GM12878 (cell line): Measurements from ENCODE around the gene TIMM9. TPM values are rescaled to one million over a fixed set of nuclear protein-coding genes. Genes with fewer than 3 reads are reported as not detected.
A peak's percentile ranks its signal among the peaks of the same experiment; 100 is the strongest.

Experiments
- ATAC-seq: fragments of 200-7000 bp; cut with Tn5 transposase; 3 replicates; pipeline ENCODE4 v1.9.1; 2020; ENCODE audit warnings: mild to moderate bottlenecking, moderate library complexity
- Bru-seq: library from RNA; stranded (reverse); fragments of 400-500 nt; gene quantifications from one replicate; lab custom pipeline; 2021; lab: Mats Ljungman, UMichigan
- BruChase-seq, 2 experiments: library from RNA; stranded (reverse); fragments of 400-500 nt; gene quantifications; one replicate each; lab custom pipeline; 2021; lab: Mats Ljungman, UMichigan
- BruUV-seq: library from RNA; stranded (reverse); fragments of 400-500 nt; replicated peaks from 2 replicates; lab custom pipeline; 2021; lab: Mats Ljungman, UMichigan
- CTCF ChIA-PET: fragments of 300-600 bp; sonication (Branson Sonifier 250); formaldehyde crosslinking; extraction: SDS; loops from one replicate; lab custom pipeline; 2021; ENCODE audit warnings: inconsistent platforms; lab: Yijun Ruan, JAX
- POLR2A ChIA-PET: fragments of 350-600 bp; formaldehyde crosslinking; extraction: SDS; loops from one replicate; lab custom pipeline; 2021; ENCODE audit warnings: inconsistent platforms; lab: Charles Lee
- RAD21 ChIA-PET: fragments of 300-600 bp; sonication (Branson Sonifier 250); formaldehyde crosslinking; loops from one replicate; lab custom pipeline; 2023; ENCODE audit warnings: antibody characterized with exemption; ENCODE audit not compliant: unreplicated experiment; lab: Charles Lee
- SMC1A ChIA-PET: fragments of 300-600 bp; sonication (Branson Sonifier 250); formaldehyde crosslinking; loops from one replicate; lab custom pipeline; 2023; ENCODE audit not compliant: unreplicated experiment, uncharacterized antibody; lab: Charles Lee
- DNase-seq: peaks from one replicate; pipeline ENCODE4 v3.0.0-alpha.2; 2011; ENCODE audit warnings: low read depth, low spot score
- FAIRE-seq: peaks from 3 replicates; lab custom pipeline; 2011; peaks lifted over from hg19 to GRCh38; lab: Jason Lieb, UNC
- H2AFZ ChIP-seq: 2 replicates; pipeline ENCODE4 v1.6.0; 2011; ENCODE audit warnings: low read depth, low read length, control low read depth; ENCODE audit not compliant: control insufficient read depth
- H3K27ac ChIP-seq: 2 replicates; pipeline ENCODE4 v1.5.1; 2011; ENCODE audit warnings: control low read depth; ENCODE audit not compliant: control insufficient read depth, insufficient read depth
- H3K27me3 ChIP-seq, 2 experiments: replicated peaks in 1 of 2; 2 replicates each; pipeline versions ENCODE4 v1.6.0 to v1.6.1; 2011; ENCODE audit warnings: low read length in 1 of 2; ENCODE audit not compliant: control insufficient read depth in 2 of 2, insufficient read depth in 2 of 2
- H3K36me3 ChIP-seq, 2 experiments: 2 replicates each; pipeline ENCODE4 v1.5.1; 2011; ENCODE audit warnings: low read length in 1 of 2; ENCODE audit not compliant: control insufficient read depth in 2 of 2, insufficient read depth in 2 of 2
- H3K4me1 ChIP-seq: 2 replicates; pipeline ENCODE4 v1.6.1; 2011; ENCODE audit warnings: mild to moderate bottlenecking, low read length, moderate library complexity, mixed read lengths; ENCODE audit not compliant: control insufficient read depth, insufficient read depth
- H3K4me2 ChIP-seq: 2 replicates; pipeline ENCODE4 v1.6.0; 2011; ENCODE audit warnings: control low read depth; ENCODE audit not compliant: control insufficient read depth, insufficient read depth
- H3K4me3 ChIP-seq: fragments of 200-600 bp; sonication (generic); 2 replicates; pipeline ENCODE4 v1.5.1; 2016
- H3K79me2 ChIP-seq: 2 replicates; pipeline ENCODE4 v1.6.0; 2011; ENCODE audit warnings: low read length; ENCODE audit not compliant: control insufficient read depth, insufficient read depth
- H3K9ac ChIP-seq: 2 replicates; pipeline ENCODE4 v1.8.0; 2011; ENCODE audit warnings: low read length, control low read depth, mixed read lengths; ENCODE audit not compliant: control insufficient read depth, insufficient read depth
- H3K9me3 ChIP-seq: replicated peaks from 3 replicates; pipeline ENCODE4 v1.5.1; 2011; ENCODE audit warnings: mild to moderate bottlenecking, low read length; ENCODE audit not compliant: control insufficient read depth, insufficient read depth
- H4K20me1 ChIP-seq: 2 replicates; pipeline ENCODE4 v1.6.0; 2011; ENCODE audit not compliant: control insufficient read depth, insufficient read depth
- ATF7 ChIP-seq: fragments of 450-650 bp; IDR thresholded peaks from 2 replicates; pipeline ENCODE4 v1.6.1; 2016; ENCODE audit warnings: low read depth, mild to moderate bottlenecking
- CREM ChIP-seq: IDR thresholded peaks from 2 replicates; pipeline ENCODE4 v1.6.1; 2014; ENCODE audit warnings: antibody characterized with exemption, low read depth
- E2F4 ChIP-seq: IDR thresholded peaks from 2 replicates; pipeline ENCODE4 v1.6.1; 2012; ENCODE audit warnings: low read depth, low read length, improper control_type of control experiment
- HSF1 ChIP-seq: fragments of 150-350 bp; IDR thresholded peaks from 2 replicates; pipeline ENCODE4 v1.6.1; 2014; ENCODE audit warnings: mild to moderate bottlenecking, low read depth, low read length
- MEF2B ChIP-seq: fragments of 450-650 bp; IDR thresholded peaks from 2 replicates; pipeline ENCODE4 v1.6.1; 2018; ENCODE audit warnings: mild to moderate bottlenecking, moderate library complexity; ENCODE audit not compliant: partially characterized antibody, poor library complexity, severe bottlenecking
- MTA2 ChIP-seq: fragments of 450-650 bp; IDR thresholded peaks from 2 replicates; pipeline ENCODE4 v1.6.1; 2016; ENCODE audit warnings: low read depth, mild to moderate bottlenecking, moderate library complexity
- RELA ChIP-seq: fragments of 450-650 bp; IDR thresholded peaks from 2 replicates; pipeline ENCODE4 v1.8.0; 2014; ENCODE audit warnings: borderline replicate concordance; ENCODE audit not compliant: partially characterized antibody
- SMAD1 ChIP-seq: fragments of 450-650 bp; IDR thresholded peaks from 2 replicates; pipeline ENCODE4 v1.6.1; 2018; ENCODE audit warnings: mild to moderate bottlenecking, low read depth; ENCODE audit not compliant: partially characterized antibody
- WGBS: methylation state at CpG from one replicate; pipeline ENCODE4 v1.1.6; 2016; ENCODE audit warnings: low lambda C conversion rate; ENCODE audit not compliant: insufficient replicate concordance, insufficient coverage; ENCODE audit errors: missing lambda C conversion rate; 5-methylcytosine and 5-hydroxymethylcytosine counted together
- in situ Hi-C: fragments of 300-500 bp; cut with MboI; formaldehyde crosslinking; loops from 9 replicates; pipeline ENCODE4 v1.14.3; 2018; ENCODE audit warnings: mixed read lengths
- intact Hi-C: fragments of 100-400 bp; cut with micrococcal nuclease; formaldehyde crosslinking; loops from one replicate; pipeline ENCODE4 v1.14.2; 2022; ENCODE audit not compliant: unreplicated experiment
- long read RNA-seq, 2 experiments: library from polyadenylated mRNA; unstranded; transcript quantifications; one replicate each; pipeline ENCODE4 v2.0.0, GENCODE V29; 2019 to 2020
- polyA minus RNA-seq, 3 experiments: library from RNA; depleted of rRNA, polyadenylated mRNA; stranded (reverse); fragments of >200 nt; gene quantifications; 2 replicates each; pipeline ENCODE4 v1.2.3, GENCODE V29; 2011
- polyA plus RNA-seq, 11 experiments: library from polyadenylated mRNA; depleted of rRNA in 4 of 11; unstranded in 6 of 11; stranded (reverse) in 5 of 11; fragments of >200 nt; fragmentation: Nextera tagmentation in 4 of 11; fragmentation: Illumina TruSeq in 1 of 11; extraction: Ambion mirVana in 4 of 11; extraction: Trizol in 1 of 11; gene quantifications; 1 replicate in 1 of 11; 2 replicates in 10 of 11; pipeline versions ENCODE4 v1.2.1 to v1.2.3, GENCODE V29; 2011 to 2016; ENCODE audit warnings: inconsistent platforms in 2 of 11, missing spikeins in 2 of 11, low read depth in 1 of 11
- total RNA-seq, 4 experiments: library from RNA; depleted of rRNA in 3 of 4; stranded (reverse); fragments of >200 nt in 3 of 4; fragmentation: Illumina TruSeq in 1 of 4; extraction: Trizol in 1 of 4; gene quantifications; 2 replicates each; pipeline versions ENCODE4 v1.2.1 to v1.2.3, GENCODE V29; 2013 to 2021
- TF ChIP-seq, protein P1 (sequence below): fragments of 450-650 bp; IDR thresholded peaks from 2 replicates; pipeline ENCODE4 v1.6.1; 2016; ENCODE audit warnings: mild to moderate bottlenecking, moderate library complexity, borderline replicate concordance

The TIMM9 gene, protein sequence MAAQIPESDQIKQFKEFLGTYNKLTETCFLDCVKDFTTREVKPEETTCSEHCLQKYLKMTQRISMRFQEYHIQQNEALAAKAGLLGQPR
- total RNA-seq (2013; cell fraction: nucleolus; rRNA removed) = 9.2 and 12.9 TPM in 2 replicates
- 33.7 and 36.6 TPM in 2 replicates for total RNA-seq (2014; rRNA removed)
- total RNA-seq (2014; rRNA removed; fragmentation: Illumina TruSeq; extraction: Trizol) = 50.9 and 56.8 TPM in 2 replicates
- total RNA-seq (2021) = 43.0 and 51.6 TPM in 2 replicates
- polyA plus RNA-seq (2011; ENCODE audit: low read depth) = 57.8 TPM
- polyA plus RNA-seq (2011; rRNA removed) = 39.1 and 55.1 TPM in 2 replicates
- polyA plus RNA-seq (2011; cell fraction: cytosol; rRNA removed) = 25.8 and 43.2 TPM in 2 replicates
- polyA plus RNA-seq (2011; cell fraction: nucleus; rRNA removed) = 9.6 and 13.1 TPM in 2 replicates
- polyA plus RNA-seq (2012) = 101 and 105 TPM in 2 replicates
- polyA plus RNA-seq (2014; fragmentation: Illumina TruSeq; extraction: Trizol) = 67.4 and 72.6 TPM in 2 replicates
- polyA plus RNA-seq (2014; fragmentation: Nextera tagmentation; extraction: Ambion mirVana) = 10 to 100 TPM; 81.3 to 88.3 TPM
- 41.7 and 56.7 TPM in 2 replicates for polyA plus RNA-seq (2014; rRNA removed)
- 100 to 1,000 TPM; 113 to 116 TPM for polyA plus RNA-seq (2016; fragmentation: Nextera tagmentation; extraction: Ambion mirVana)
- 32.2 and 35.5 TPM in 2 replicates for polyA minus RNA-seq (2011; rRNA and poly(A)+ RNA removed)
- polyA minus RNA-seq (2011; cell fraction: cytosol; rRNA and poly(A)+ RNA removed) = 13.8 and 16.8 TPM in 2 replicates
- 4.8 and 8.2 TPM in 2 replicates for polyA minus RNA-seq (2011; cell fraction: nucleus; rRNA and poly(A)+ RNA removed)
- Bru-seq, nascent RNA = percentile 80 among the genes with signal in this experiment
- BruChase-seq, experiment 1, labeled RNA remaining after a 6-hour chase = percentile 80 among the genes with signal in this experiment
- percentile 79 among the genes with signal in this experiment for BruChase-seq, experiment 2, labeled RNA remaining after a 2-hour chase
- long read RNA-seq, experiment 1, partial matches to known transcripts = 22 of 26 reads
- long read RNA-seq, experiment 1, other reads (novel, unspliced or antisense) = 1 of 26 reads
- long read RNA-seq, experiment 2, partial matches to known transcripts = 72 of 85 reads
- long read RNA-seq, experiment 2, other reads (novel, unspliced or antisense) = 4 of 85 reads

- peak within 1 kb of the TSS; percentile 97 for H3K9ac ChIP-seq
- no peaks in the 10 kb centered on the region for H3K27me3 ChIP-seq
- peak within 1 kb of the TSS; percentile 98 for H2AFZ ChIP-seq
- ATAC-seq (peak; percentile 93), FAIRE-seq (peak; percentile 81), DNase-seq (peak; percentile 95)
- H3K9me3 ChIP-seq = no peaks in the 10 kb centered on the region
- intact Hi-C loops = loop anchor here (2.0 kb wide), 1 partner anchor 131 kb away; no protein-coding TSS in a partner anchor
- ChIA-PET SMC1A (interaction anchor here (0.7 to 2.5 kb wide), 4 partner anchors 31 to 1418 kb away, joined by 3 to 11 read pairs (median 4); partner anchors contain the start of gene ARID4A), POLR2A (interaction anchor here (0.6 to 3.0 kb wide), 3 partner anchors 129 to 1552 kb away, joined by 3 to 15 read pairs (median 3); partner anchors contain the start of gene ARID4A), CTCF (interaction anchor here (0.7 kb wide), 1 partner anchor 129 kb away, joined by 3 read pairs; the partner anchor contains the start of gene ARID4A), RAD21 (interaction anchor here (2.0 kb wide), 1 partner anchor 129 kb away, joined by 14 read pairs; the partner anchor contains the start of gene ARID4A)
- peak within 1 kb of the TSS; percentile 99 for H3K27ac ChIP-seq
- H3K79me2 ChIP-seq = peaks cover 44% of the 10 kb centered on the region
- H4K20me1 ChIP-seq = no peaks in the 10 kb centered on the region
- peak within 1 kb of the TSS; percentile 75 for H3K4me2 ChIP-seq
- peaks cover 0 to 14% of the 10 kb centered on the region in 2 experiments; a peak in 2 of 4 replicates for H3K36me3 ChIP-seq
- BruUV-seq = no TSS peak
- WGBS = under 1% methylated on average over 33 of the region's 33 CpGs
- no peaks in the 10 kb centered on the region for H3K4me1 ChIP-seq
- in situ Hi-C loops = no loop called here
- peak within 1 kb of the TSS; percentile 97 for H3K4me3 ChIP-seq
- TF ChIP-seq CREM (peak; percentile 67), HSF1 (no peak), SMAD1 (no peak), E2F4 (no peak), RELA (peak; percentile 41), MTA2 (peak; percentile 48; the same call in 1 of the 2 replicates), MEF2B (peak; percentile 63), ATF7 (peak; percentile 98)
- TF ChIP-seq, protein P1, sequence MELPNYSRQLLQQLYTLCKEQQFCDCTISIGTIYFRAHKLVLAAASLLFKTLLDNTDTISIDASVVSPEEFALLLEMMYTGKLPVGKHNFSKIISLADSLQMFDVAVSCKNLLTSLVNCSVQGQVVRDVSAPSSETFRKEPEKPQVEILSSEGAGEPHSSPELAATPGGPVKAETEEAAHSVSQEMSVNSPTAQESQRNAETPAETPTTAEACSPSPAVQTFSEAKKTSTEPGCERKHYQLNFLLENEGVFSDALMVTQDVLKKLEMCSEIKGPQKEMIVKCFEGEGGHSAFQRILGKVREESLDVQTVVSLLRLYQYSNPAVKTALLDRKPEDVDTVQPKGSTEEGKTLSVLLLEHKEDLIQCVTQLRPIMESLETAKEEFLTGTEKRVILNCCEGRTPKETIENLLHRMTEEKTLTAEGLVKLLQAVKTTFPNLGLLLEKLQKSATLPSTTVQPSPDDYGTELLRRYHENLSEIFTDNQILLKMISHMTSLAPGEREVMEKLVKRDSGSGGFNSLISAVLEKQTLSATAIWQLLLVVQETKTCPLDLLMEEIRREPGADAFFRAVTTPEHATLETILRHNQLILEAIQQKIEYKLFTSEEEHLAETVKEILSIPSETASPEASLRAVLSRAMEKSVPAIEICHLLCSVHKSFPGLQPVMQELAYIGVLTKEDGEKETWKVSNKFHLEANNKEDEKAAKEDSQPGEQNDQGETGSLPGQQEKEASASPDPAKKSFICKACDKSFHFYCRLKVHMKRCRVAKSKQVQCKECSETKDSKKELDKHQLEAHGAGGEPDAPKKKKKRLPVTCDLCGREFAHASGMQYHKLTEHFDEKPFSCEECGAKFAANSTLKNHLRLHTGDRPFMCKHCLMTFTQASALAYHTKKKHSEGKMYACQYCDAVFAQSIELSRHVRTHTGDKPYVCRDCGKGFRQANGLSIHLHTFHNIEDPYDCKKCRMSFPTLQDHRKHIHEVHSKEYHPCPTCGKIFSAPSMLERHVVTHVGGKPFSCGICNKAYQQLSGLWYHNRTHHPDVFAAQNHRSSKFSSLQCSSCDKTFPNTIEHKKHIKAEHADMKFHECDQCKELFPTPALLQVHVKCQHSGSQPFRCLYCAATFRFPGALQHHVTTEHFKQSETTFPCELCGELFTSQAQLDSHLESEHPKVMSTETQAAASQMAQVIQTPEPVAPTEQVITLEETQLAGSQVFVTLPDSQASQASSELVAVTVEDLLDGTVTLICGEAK = peak; percentile 99
These were observed at the start of gene TIMM9, which contains the start of gene KIAA0586 for GRCh38 chr14:58427281-58428117. TSS of gene TIMM9 (minus strand) at chr14:58427531. CDS start at chr14:58411945, 15,586 bp downstream. TSS of gene KIAA0586 (plus strand) at chr14:58427719. CDS start at chr14:58428265, 546 bp downstream.
